ENCODE data around the gene SYVN1. TPM values are rescaled to one million over a fixed set of nuclear protein-coding genes. Genes with fewer than 3 reads are reported as not detected.

Gene SYVN1
- total and polyA plus RNA-seq, 2 donors (not counting 3 experiments of a cell fraction or from before 2014, with no cell fraction given) = 34.5 to 45.1 TPM

GRCh38 chr11:65147352-65148075 lies 13.2 kb upstream of the SYVN1 start:
- TF ChIP-seq MAX (IDR thresholded peaks at IDR 0.05; ENCODE audit: insufficient read depth, insufficient read length) (no peak), EZH2 (IDR thresholded peaks at IDR 0.05; ENCODE audit: borderline replicate concordance, low read depth, low read length, severe bottlenecking) (no peak), FOS (IDR thresholded peaks at IDR 0.05; ENCODE audit: borderline replicate concordance, insufficient read depth, low read length) (no peak), GATA2 (IDR thresholded peaks at IDR 0.05; ENCODE audit: insufficient read depth, insufficient read length, low read depth, low read length) (no peak), POLR2A (IDR thresholded peaks at IDR 0.05; ENCODE audit: low read depth, low read length) (no peak), CTCF (IDR thresholded peaks at IDR 0.05; ENCODE audit: extremely low read depth in 1 of 2, insufficient read depth in 1 of 2, low read depth in 1 of 2, low read length in 2 of 2) (no peak), POLR2AphosphoS5 (IDR thresholded peaks at IDR 0.05; ENCODE audit: insufficient read depth, low read depth, low read length) (no peak), JUN (IDR thresholded peaks at IDR 0.05; ENCODE audit: borderline replicate concordance, insufficient read depth, insufficient read length, low read depth) (no peak), MYC (IDR thresholded peaks at IDR 0.05; ENCODE audit: low read depth, low read length) (no peak)
- Histone ChIP-seq H3K9ac (replicated peaks; ENCODE audit: extremely low read depth, insufficient read depth, low read length) (no peak overlapping the region), H4K20me1 (replicated peaks; ENCODE audit: control insufficient read depth, extremely low read depth, insufficient read depth, low read length) (no peaks in the 10 kb centered on the region), H3K4me1 (ENCODE audit: control insufficient read depth, extremely low read depth, insufficient read depth, low read length) (peaks cover 7% of the 10 kb centered on the region), H2AFZ (ENCODE audit: low read depth, low read length) (no peak overlapping the region), H3K79me2 (ENCODE audit: control insufficient read depth, insufficient read depth, low read length) (no peaks in the 10 kb centered on the region), H3K9me3 (replicated peaks; ENCODE audit: control insufficient read depth, insufficient read depth, low read length) (no peaks in the 10 kb centered on the region), H3K9me1 (replicated peaks; ENCODE audit: control insufficient read depth, extremely low read depth, insufficient read depth, low read length) (no peaks in the 10 kb centered on the region), H3K27me3 (ENCODE audit: control insufficient read depth in 2 of 2, insufficient read depth in 2 of 2, low read length in 2 of 2) (peaks cover 4 to 6% of the 10 kb centered on the region in 2 experiments), H3K27ac (ENCODE audit: insufficient read depth, low read depth, low read length) (no peak overlapping the region), H3K4me2 (ENCODE audit: insufficient read depth, low read length) (no peak overlapping the region), H3K4me3 (replicated peaks in 1 of 3; ENCODE audit: insufficient read depth in 1 of 3, low read depth in 1 of 3, low read length in 3 of 3) (no peak overlapping the region), H3K36me3 (ENCODE audit: control insufficient read depth in 2 of 2, extremely low read depth in 1 of 2, insufficient read depth in 2 of 2, low read length in 2 of 2) (no peaks in the 10 kb centered on the region)
- DNase-seq (ENCODE audit: low read depth, low spot score) (no peak), FAIRE-seq (no peak)
- ChIA-PET CTCF (interaction anchor here (0.9 kb wide), 1 partner anchor 21 kb away, joined by 3 read pairs; no protein-coding TSS in a partner anchor), POLR2A (no interaction called here)
- dilution Hi-C loops (cut with MboI; ENCODE audit: extremely low pct_ligation_motif_present, low sequenced_read_pairs) (no loop called here), intact Hi-C loops (cut with micrococcal nuclease) (no loop called here)
- no TSS peak for BruUV-seq (replicated peaks)

All from endothelial cell of umbilical vein (primary cell).